HepG2 (cell line): ENCODE results near the gene SLC25A25. TPM values are rescaled to one million over a fixed set of nuclear protein-coding genes. Genes with fewer than 3 reads are reported as not detected.

Source experiments
- ARNT ChIP-seq: fragments of 450-650 bp; IDR thresholded peaks from 2 replicates; pipeline ENCODE4 v1.6.1; 2017
- BRF2 ChIP-seq: sonication (generic); formaldehyde crosslinking; IDR thresholded peaks from 2 replicates; pipeline ENCODE4 v1.8.1; 2022; ENCODE audit warnings: mild to moderate bottlenecking, missing genetic modification reagents
- DMAP1 ChIP-seq: IDR thresholded peaks from 2 replicates; pipeline ENCODE4 v1.6.1; 2016
- EEA1 ChIP-seq: sonication (generic); formaldehyde crosslinking; IDR thresholded peaks from 2 replicates; pipeline ENCODE4 v1.5.1; 2020; ENCODE audit warnings: mild to moderate bottlenecking, missing genetic modification reagents, borderline replicate concordance
- HDAC1 ChIP-seq: sonication (generic); formaldehyde crosslinking; IDR thresholded peaks from 2 replicates; pipeline ENCODE4 v1.5.1; 2020; ENCODE audit warnings: mild to moderate bottlenecking, missing genetic modification reagents
- MXD1 ChIP-seq: sonication (generic); formaldehyde crosslinking; IDR thresholded peaks from 2 replicates; pipeline ENCODE4 v1.4.0; 2020; ENCODE audit warnings: mild to moderate bottlenecking, missing genetic modification reagents
- NFYC ChIP-seq: IDR thresholded peaks from 2 replicates; pipeline ENCODE4 v1.6.1; 2016; ENCODE audit warnings: missing genetic modification reagents, missing compliant biosample characterization
- NR0B2 ChIP-seq: sonication (generic); formaldehyde crosslinking; IDR thresholded peaks from 2 replicates; pipeline ENCODE4 v1.4.0; 2020; ENCODE audit warnings: mild to moderate bottlenecking, missing genetic modification reagents
- PATZ1 ChIP-seq: sonication (generic); formaldehyde crosslinking; IDR thresholded peaks from 2 replicates; pipeline ENCODE4 v1.4.0; 2020; ENCODE audit warnings: missing genetic modification reagents
- TCF7L2 ChIP-seq: IDR thresholded peaks from 2 replicates; pipeline ENCODE4 v1.6.1; 2011; ENCODE audit warnings: mild to moderate bottlenecking, low read depth, low read length, moderate library complexity
- ZBTB39 ChIP-seq: sonication (generic); formaldehyde crosslinking; IDR thresholded peaks from 2 replicates; pipeline ENCODE4 v1.5.0; 2020; ENCODE audit warnings: missing genetic modification reagents
- ZFP1 ChIP-seq: IDR thresholded peaks from 2 replicates; pipeline ENCODE4 v1.6.1; 2016
- ZFP91 ChIP-seq: sonication (generic); formaldehyde crosslinking; IDR thresholded peaks from 2 replicates; pipeline ENCODE4 v1.9.0; 2022; ENCODE audit warnings: missing genetic modification reagents, mild to moderate bottlenecking, borderline replicate concordance
- ZNF121 ChIP-seq: sonication (generic); formaldehyde crosslinking; IDR thresholded peaks from 2 replicates; pipeline ENCODE4 v1.5.0; 2020; ENCODE audit warnings: mild to moderate bottlenecking, missing genetic modification reagents
- ZNF251 ChIP-seq: sonication (generic); formaldehyde crosslinking; IDR thresholded peaks from 2 replicates; pipeline ENCODE4 v1.9.0; 2021; ENCODE audit warnings: mild to moderate bottlenecking, missing genetic modification reagents
- ZNF274 ChIP-seq: sonication (generic); formaldehyde crosslinking; IDR thresholded peaks from 2 replicates; pipeline ENCODE4 v1.5.1; 2020; ENCODE audit warnings: mild to moderate bottlenecking, missing genetic modification reagents
- ZNF275 ChIP-seq: sonication (generic); formaldehyde crosslinking; IDR thresholded peaks from 2 replicates; pipeline ENCODE4 v1.8.0; 2022; ENCODE audit warnings: missing genetic modification reagents, mild to moderate bottlenecking, inconsistent platforms, borderline replicate concordance
- ZNF446 ChIP-seq: sonication (generic); formaldehyde crosslinking; IDR thresholded peaks from 2 replicates; pipeline ENCODE4 v1.5.0; 2020; ENCODE audit warnings: mild to moderate bottlenecking, missing genetic modification reagents
- ZNF564 ChIP-seq: sonication (generic); formaldehyde crosslinking; IDR thresholded peaks from 2 replicates; pipeline ENCODE4 v1.8.1; 2023; ENCODE audit warnings: mild to moderate bottlenecking, missing genetic modification reagents
- ZNF607 ChIP-seq: sonication (generic); formaldehyde crosslinking; IDR thresholded peaks from 2 replicates; pipeline ENCODE4 v1.5.1; 2020; ENCODE audit warnings: missing genetic modification reagents, mild to moderate bottlenecking, borderline replicate concordance
- ZNF768 ChIP-seq: sonication (generic); formaldehyde crosslinking; IDR thresholded peaks from 2 replicates; pipeline ENCODE4 v1.4.0; 2020; ENCODE audit warnings: missing genetic modification reagents
- polyA plus RNA-seq, 8 experiments: library from polyadenylated mRNA; depleted of rRNA in 3 of 8; stranded (reverse) in 7 of 8; unstranded in 1 of 8; fragments of >200 nt; fragmentation: Illumina TruSeq in 4 of 8; extraction: Trizol in 4 of 8; gene quantifications; 2 replicates each; pipeline versions ENCODE4 v1.2.1 to v1.2.3, GENCODE V29; 2011 to 2016; ENCODE audit warnings: low read depth in 4 of 8, missing spikeins in 1 of 8, mixed read lengths in 1 of 8; ENCODE audit not compliant: insufficient read depth in 1 of 8
- total RNA-seq, 5 experiments: library from RNA; depleted of rRNA; stranded (reverse); fragments of >200 nt; fragmentation: Illumina TruSeq; extraction: Trizol; gene quantifications; 2 replicates each; pipeline ENCODE4 v1.2.3, GENCODE V29; 2016; ENCODE audit warnings: low read depth in 1 of 5

SLC25A25 gene
- total and polyA plus RNA-seq, 2 of the 13 experiments (the other 11 are each of a cell fraction or from before 2014, with no cell fraction given) = 10.5 to 24.8 TPM

- TF ChIP-seq BRF2 (no peak), MXD1 (CRISPR knock-in tag) (no peak), NR0B2 (CRISPR knock-in tag) (no peak), ZNF121 (CRISPR knock-in tag) (no peak), ZNF274 (CRISPR knock-in tag) (no peak), EEA1 (CRISPR knock-in tag) (no peak), ZNF251 (CRISPR knock-in tag) (no peak), PATZ1 (CRISPR knock-in tag) (peak; percentile 64), DMAP1 (CRISPR knock-in tag) (no peak), ZNF768 (CRISPR knock-in tag) (no peak), ZNF275 (CRISPR knock-in tag) (no peak), ZFP91 (no peak), ZNF446 (no peak), ARNT (no peak), ZBTB39 (CRISPR knock-in tag) (no peak), NFYC (no peak), ZNF607 (CRISPR knock-in tag) (no peak), ZFP1 (CRISPR knock-in tag) (no peak), HDAC1 (CRISPR knock-in tag) (no peak), ZNF564 (no peak), TCF7L2 (no peak)
Measured at GRCh38 chr9:128073253-128073886, 5.3 kb downstream of the SLC25A25 start (continued).
